Upper lobe of right lung (tissue), 1 donor: ENCODE data around the gene FGF18. TPM values are rescaled to one million over a fixed set of nuclear protein-coding genes. Genes with fewer than 3 reads are reported as not detected.
A peak's percentile ranks its signal among the peaks of the same experiment; 100 is the strongest.
"Not testable (repeated sequence)": the region's sequence is repeated elsewhere in the genome, so short reads cannot be mapped to it uniquely, and the experiment has no call there.

Experiments
- ATAC-seq: fragments of 200-7000 bp; cut with Tn5 transposase; one replicate; pipeline ENCODE4 v1.9.1; 2020; ENCODE audit warnings: mild to moderate bottlenecking, moderate library complexity
- DNase-seq: peaks from one replicate; pipeline ENCODE4 v3.0.0-alpha.2; 2020
- H3K27ac ChIP-seq: fragments of 200-600 bp; one replicate; pipeline ENCODE4 v1.8.0; 2022
- H3K27me3 ChIP-seq: fragments of 200-600 bp; one replicate; pipeline ENCODE4 v1.8.0; 2022; ENCODE audit warnings: mild to moderate bottlenecking
- H3K36me3 ChIP-seq: fragments of 200-600 bp; one replicate; pipeline ENCODE4 v1.8.0; 2022
- H3K4me1 ChIP-seq: fragments of 200-600 bp; one replicate; pipeline ENCODE4 v1.8.0; 2022
- H3K4me3 ChIP-seq: fragments of 200-600 bp; one replicate; pipeline ENCODE4 v1.8.0; 2022; ENCODE audit warnings: mild to moderate bottlenecking
- H3K9me3 ChIP-seq: fragments of 200-600 bp; one replicate; pipeline ENCODE4 v1.8.0; 2022
- intact Hi-C: fragments of 100-400 bp; cut with DNase I; formaldehyde crosslinking; loops from one replicate; pipeline ENCODE4 v1.11.0; 2022
- long read RNA-seq: library from polyadenylated mRNA; unstranded; transcript quantifications from one replicate; pipeline ENCODE4 v2.0.0, GENCODE V29; 2021
- total RNA-seq: library from RNA; stranded (reverse); fragmentation: NEBNext Ultra II Directional; extraction: Animal tissue kit (Norgen Biotek cat#: 25700); gene quantifications from one replicate; pipeline ENCODE4 v1.2.1, GENCODE V29; 2021
- TF ChIP-seq, protein P1 (sequence below): fragments of 200-600 bp; IDR thresholded peaks from one replicate; pipeline ENCODE4 v1.8.0; 2022; ENCODE audit warnings: antibody characterized with exemption
- donor health status: DM: no; HTN: yes; CAD: no; lungs with severe emphysema.

The FGF18 gene
- 4.2 TPM for total RNA-seq
- long read RNA-seq, transcript FGF18-201 (5 exons, 1,986 nt), result major isoform, 12 of 13 reads
- long read RNA-seq, partial matches to known transcripts, result 0 of 13 reads
- long read RNA-seq, other reads (novel, unspliced or antisense), result 1 of 13 reads

GRCh38 chr5:171418982-171419687 lies at the start of gene FGF18:
Gene FGF18, plus strand, starts transcription at chr5:171419647. Its CDS starts 553 bp downstream, at chr5:171420200.
- intact Hi-C loops, result loop anchor here (10.0 kb wide), 1 partner anchor 486 kb away; no protein-coding TSS in a partner anchor
- ATAC-seq, result peak; percentile 53

DNA sequence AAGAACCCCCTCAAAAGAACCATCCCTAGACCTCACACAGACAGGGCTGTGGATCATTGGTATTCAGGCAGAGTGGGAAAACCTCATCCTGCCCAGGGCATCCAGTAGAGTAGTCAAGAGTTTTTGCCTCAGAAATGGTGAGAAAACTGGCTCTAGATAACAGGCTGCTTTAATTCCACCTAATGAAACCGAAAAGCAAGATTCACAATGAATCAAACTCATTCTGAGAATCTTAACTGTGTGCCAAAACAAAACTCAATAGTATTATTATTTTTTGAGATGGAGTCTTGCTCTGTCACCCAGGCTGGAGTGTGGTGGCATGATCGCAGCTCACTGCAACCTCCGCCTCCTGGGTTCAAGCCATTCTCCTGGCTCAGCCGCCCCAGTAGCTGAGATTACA lies 49.5 kb upstream of the FGF18 start:
- Histone ChIP-seq H3K27ac (no peak overlapping the region), H3K9me3 (no peaks in the 10 kb centered on the region), H3K4me1 (no peaks in the 10 kb centered on the region), H3K4me3 (no peak overlapping the region), H3K36me3 (no peaks in the 10 kb centered on the region), H3K27me3 (no peaks in the 10 kb centered on the region)
- TF ChIP-seq, protein P1, sequence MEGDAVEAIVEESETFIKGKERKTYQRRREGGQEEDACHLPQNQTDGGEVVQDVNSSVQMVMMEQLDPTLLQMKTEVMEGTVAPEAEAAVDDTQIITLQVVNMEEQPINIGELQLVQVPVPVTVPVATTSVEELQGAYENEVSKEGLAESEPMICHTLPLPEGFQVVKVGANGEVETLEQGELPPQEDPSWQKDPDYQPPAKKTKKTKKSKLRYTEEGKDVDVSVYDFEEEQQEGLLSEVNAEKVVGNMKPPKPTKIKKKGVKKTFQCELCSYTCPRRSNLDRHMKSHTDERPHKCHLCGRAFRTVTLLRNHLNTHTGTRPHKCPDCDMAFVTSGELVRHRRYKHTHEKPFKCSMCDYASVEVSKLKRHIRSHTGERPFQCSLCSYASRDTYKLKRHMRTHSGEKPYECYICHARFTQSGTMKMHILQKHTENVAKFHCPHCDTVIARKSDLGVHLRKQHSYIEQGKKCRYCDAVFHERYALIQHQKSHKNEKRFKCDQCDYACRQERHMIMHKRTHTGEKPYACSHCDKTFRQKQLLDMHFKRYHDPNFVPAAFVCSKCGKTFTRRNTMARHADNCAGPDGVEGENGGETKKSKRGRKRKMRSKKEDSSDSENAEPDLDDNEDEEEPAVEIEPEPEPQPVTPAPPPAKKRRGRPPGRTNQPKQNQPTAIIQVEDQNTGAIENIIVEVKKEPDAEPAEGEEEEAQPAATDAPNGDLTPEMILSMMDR, result no peak
- DNase-seq (no peak), ATAC-seq (no peak)
- intact Hi-C loops, result no loop called here

More at GRCh38 chr5:171418982-171419687, at the start of gene FGF18:
- H3K4me1 ChIP-seq, result peaks cover 24% of the 10 kb centered on the region
- H3K27me3 ChIP-seq, result no peaks in the 10 kb centered on the region
- no peaks in the 10 kb centered on the region for H3K36me3 ChIP-seq
- TF ChIP-seq, protein P1, result peak; percentile 4
- no peaks in the 10 kb centered on the region for H3K9me3 ChIP-seq
- DNase-seq, result peak; percentile 79
- H3K4me3 ChIP-seq, result peak within 1 kb of the TSS; percentile 44
- no peak within 1 kb of the TSS for H3K27ac ChIP-seq

DNA sequence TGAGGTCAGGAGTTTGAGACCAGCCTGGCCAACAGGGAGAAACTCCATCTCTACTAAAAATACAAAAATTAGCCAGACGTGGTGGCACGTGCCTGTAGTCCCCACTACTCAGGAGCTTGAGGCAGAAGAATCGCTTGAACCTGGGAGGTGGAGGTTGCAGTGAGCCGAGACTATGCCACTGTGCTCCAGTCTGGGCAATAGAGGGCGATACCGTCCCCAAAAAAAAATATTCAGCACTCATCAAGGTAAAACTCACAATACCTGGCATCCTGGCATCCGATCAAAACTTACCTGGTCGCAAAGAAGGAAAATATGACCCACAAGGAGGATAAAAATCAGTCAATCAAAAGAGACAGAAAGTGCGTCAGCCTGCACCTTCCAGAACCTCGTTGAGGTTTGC lies 48.6 kb upstream of the FGF18 start:
- H3K27me3 ChIP-seq, ATAC-seq, H3K9me3 ChIP-seq, H3K36me3 ChIP-seq, H3K4me3 ChIP-seq, DNase-seq, intact Hi-C loops, H3K27ac ChIP-seq, H3K4me1 ChIP-seq: not testable (repeated sequence)

DNA sequence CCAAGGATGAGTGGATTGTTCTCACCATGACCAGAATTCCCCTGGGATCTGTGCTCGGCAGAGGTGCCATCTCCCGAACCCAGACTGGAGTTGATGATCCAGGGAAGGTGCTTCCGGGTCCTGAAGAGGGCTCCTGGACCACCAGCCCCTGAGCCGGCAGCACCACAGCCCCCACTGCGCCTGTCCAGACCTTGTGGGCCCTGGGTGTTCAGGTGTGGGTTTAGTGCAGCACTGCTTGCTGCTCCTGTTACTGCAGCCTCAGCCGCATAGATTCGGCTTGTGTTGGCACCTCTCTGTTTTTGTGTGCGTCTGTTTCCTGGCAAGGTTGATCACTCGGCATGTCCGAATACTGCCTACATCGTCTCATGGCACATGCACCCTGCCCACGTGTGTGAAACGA lies 48.1 kb upstream of the FGF18 start:
- ATAC-seq (no peak), DNase-seq (peak; percentile 48)
- no peak overlapping the region for H3K4me3 ChIP-seq
- TF ChIP-seq, protein P1, result no peak
- H3K9me3 ChIP-seq, result no peaks in the 10 kb centered on the region
- H3K27me3 ChIP-seq, result no peaks in the 10 kb centered on the region
- H3K27ac ChIP-seq, result no peak overlapping the region
- intact Hi-C loops, result no loop called here
- H3K4me1 ChIP-seq, result no peaks in the 10 kb centered on the region
- H3K36me3 ChIP-seq, result no peaks in the 10 kb centered on the region

- Histone ChIP-seq H3K36me3 (no peaks in the 10 kb centered on the region), H3K4me3 (no peak overlapping the region), H3K9me3 (no peaks in the 10 kb centered on the region), H3K4me1 (no peaks in the 10 kb centered on the region), H3K27ac (no peak overlapping the region), H3K27me3 (no peaks in the 10 kb centered on the region)
- TF ChIP-seq, protein P1, result no peak
- peak; percentile 21 for DNase-seq
- no peak for ATAC-seq
- intact Hi-C loops, result no loop called here
Observed at GRCh38 chr5:171379961-171380360, 39.5 kb upstream of the FGF18 start.

GRCh38 chr5:171384416-171384815 lies 35.0 kb upstream of the FGF18 start:
- H3K36me3 ChIP-seq, H3K27ac ChIP-seq, H3K4me3 ChIP-seq, DNase-seq, ATAC-seq, intact Hi-C loops, H3K27me3 ChIP-seq, H3K9me3 ChIP-seq, H3K4me1 ChIP-seq: not testable (repeated sequence)

DNA sequence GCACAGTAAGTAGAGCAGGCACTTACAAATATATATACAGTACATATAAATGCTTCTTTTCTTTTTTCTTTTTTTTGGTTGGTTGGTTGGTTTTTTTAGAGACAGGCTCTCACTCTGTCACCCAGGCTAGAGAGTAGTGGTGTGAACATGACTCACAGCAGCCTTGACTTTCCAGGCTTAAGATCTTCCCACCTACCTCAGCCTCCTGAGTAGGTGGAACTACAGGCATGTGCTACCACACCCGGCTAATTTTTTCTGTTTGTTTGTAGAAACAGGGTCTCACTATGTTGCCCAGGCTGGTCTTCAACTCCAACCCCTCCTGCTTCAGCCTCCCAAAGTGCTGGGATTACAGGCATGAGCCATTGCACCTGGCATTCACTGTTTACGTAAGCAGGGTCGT lies 34.4 kb upstream of the FGF18 start:
- H3K27me3 ChIP-seq, H3K27ac ChIP-seq, H3K36me3 ChIP-seq, H3K4me3 ChIP-seq, intact Hi-C loops, H3K9me3 ChIP-seq, DNase-seq, ATAC-seq: not testable (repeated sequence)
- peaks cover 14% of the 10 kb centered on the region for H3K4me1 ChIP-seq
